MM.1S (cell line): Measurements from ENCODE around the gene MCM7.

Source experiments
- CTCF ChIP-seq: fragments of 300-600 bp; sonication (generic); IDR thresholded peaks from 2 replicates; pipeline ENCODE4 v1.5.1; 2016; ENCODE audit warnings: antibody characterized with exemption, low read length, mixed read lengths
- EZH2 ChIP-seq: fragments of 300-600 bp; sonication (generic); optimal IDR thresholded peaks from 2 replicates; pipeline ENCODE3; 2017; ENCODE audit warnings: low read depth, mild to moderate bottlenecking, antibody characterized with exemption, low read length, mixed read lengths

- no peak for TF ChIP-seq CTCF
- no peak for TF ChIP-seq EZH2
These were observed 20.2 kb downstream of the MCM7 start for GRCh38 chr7:100080907-100081534.
